Fibroblast of pulmonary artery (primary cell): Measurements from ENCODE around the gene PSMA7.

ENCODE experiments used
- DNase-seq: peaks from one replicate; pipeline ENCODE4 v3.0.0-alpha.2; 2010; ENCODE audit warnings: low read depth
- H3K4me3 ChIP-seq: replicated peaks from 2 replicates; pipeline ENCODE4 v1.5.1; 2011; ENCODE audit warnings: low read depth, mild to moderate bottlenecking, control low read depth, low read length, moderate library complexity
- TF ChIP-seq, protein P1 (sequence below): IDR thresholded peaks from 2 replicates; pipeline ENCODE4 v1.5.1; 2011; ENCODE audit warnings: mild to moderate bottlenecking, control low read depth, low read length, inconsistent platforms; ENCODE audit errors: missing control alignments

Gene PSMA7

GRCh38 chr20:62160253-62160652, 17.1 kb upstream of the PSMA7 start:
- TF ChIP-seq, protein P1, sequence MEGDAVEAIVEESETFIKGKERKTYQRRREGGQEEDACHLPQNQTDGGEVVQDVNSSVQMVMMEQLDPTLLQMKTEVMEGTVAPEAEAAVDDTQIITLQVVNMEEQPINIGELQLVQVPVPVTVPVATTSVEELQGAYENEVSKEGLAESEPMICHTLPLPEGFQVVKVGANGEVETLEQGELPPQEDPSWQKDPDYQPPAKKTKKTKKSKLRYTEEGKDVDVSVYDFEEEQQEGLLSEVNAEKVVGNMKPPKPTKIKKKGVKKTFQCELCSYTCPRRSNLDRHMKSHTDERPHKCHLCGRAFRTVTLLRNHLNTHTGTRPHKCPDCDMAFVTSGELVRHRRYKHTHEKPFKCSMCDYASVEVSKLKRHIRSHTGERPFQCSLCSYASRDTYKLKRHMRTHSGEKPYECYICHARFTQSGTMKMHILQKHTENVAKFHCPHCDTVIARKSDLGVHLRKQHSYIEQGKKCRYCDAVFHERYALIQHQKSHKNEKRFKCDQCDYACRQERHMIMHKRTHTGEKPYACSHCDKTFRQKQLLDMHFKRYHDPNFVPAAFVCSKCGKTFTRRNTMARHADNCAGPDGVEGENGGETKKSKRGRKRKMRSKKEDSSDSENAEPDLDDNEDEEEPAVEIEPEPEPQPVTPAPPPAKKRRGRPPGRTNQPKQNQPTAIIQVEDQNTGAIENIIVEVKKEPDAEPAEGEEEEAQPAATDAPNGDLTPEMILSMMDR = no peak
- DNase-seq = no peak
- no peak overlapping the region for H3K4me3 ChIP-seq

- no peak overlapping the region for H3K4me3 ChIP-seq
- TF ChIP-seq, protein P1 = no peak
- DNase-seq = no peak
Observed at GRCh38 chr20:62159839-62160238, 16.6 kb upstream of the PSMA7 start.

DNA sequence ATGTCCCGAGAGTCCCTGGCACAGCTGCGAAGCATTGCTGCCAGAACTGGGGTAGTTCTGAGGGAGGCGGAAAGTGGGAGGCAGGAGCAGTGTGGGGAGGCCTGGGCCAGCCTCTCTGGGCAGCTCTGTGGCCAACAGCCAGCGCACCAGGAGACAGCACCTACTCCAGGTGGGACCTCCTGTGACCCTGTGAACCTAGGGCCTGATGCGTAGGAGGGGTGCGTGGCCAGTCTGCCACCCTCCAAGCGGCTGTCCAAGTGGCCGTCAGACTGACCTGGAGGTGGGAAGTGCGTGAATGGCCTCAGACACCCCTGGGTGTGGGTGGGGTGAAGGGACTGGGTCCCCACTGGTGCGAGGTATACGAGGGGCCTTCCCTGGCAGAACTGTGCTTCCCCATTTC, 15.9 kb upstream of the PSMA7 start:
- DNase-seq = no peak
- no peak overlapping the region for H3K4me3 ChIP-seq
- TF ChIP-seq, protein P1 = no peak

DNA sequence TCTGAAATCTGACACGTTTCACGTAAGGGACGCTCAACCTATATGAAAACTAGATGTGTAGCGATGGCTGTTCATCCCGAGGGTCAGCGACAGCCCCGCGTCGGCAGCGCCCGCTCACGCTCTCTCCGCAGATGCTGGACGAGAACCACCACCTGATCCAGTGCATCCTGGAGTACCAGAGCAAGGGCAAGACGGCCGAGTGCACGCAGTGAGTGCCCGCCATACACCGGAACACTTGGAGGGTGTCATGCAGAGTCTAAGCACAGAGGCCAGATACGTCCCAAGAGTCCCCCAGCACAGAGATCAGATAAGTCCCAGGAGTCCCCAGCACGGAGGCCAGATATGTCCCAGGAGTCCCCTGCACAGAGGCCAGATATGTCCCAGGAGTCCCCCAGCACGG, 15.3 kb upstream of the PSMA7 start:
- TF ChIP-seq, protein P1 = no peak
- no peak for DNase-seq
- no peak overlapping the region for H3K4me3 ChIP-seq

DNA sequence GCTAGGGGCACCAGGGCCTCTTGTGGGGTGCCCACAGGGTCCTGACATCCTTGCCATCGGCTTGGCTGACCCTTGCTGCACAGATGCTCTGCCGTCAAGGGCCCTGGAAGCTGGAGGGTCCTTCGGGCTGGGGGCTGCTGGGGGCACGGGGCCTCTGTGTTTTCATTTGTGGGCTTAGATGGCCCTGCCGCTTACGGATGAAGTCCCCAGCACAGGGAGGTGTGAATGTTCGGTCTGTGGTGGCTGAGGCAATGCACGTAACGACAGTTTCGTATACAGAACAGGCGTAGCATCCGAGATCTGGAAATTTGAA, 14.8 kb upstream of the PSMA7 start:
- DNase-seq = no peak
- TF ChIP-seq, protein P1 = no peak
- no peak overlapping the region for H3K4me3 ChIP-seq

- TF ChIP-seq, protein P1 = no peak
- H3K4me3 ChIP-seq = no peak overlapping the region
- DNase-seq = no peak
Observed at GRCh38 chr20:62157387-62158087, 14.3 kb upstream of the PSMA7 start.
